ENCODE data around the gene RBM33. TPM values are rescaled to one million over a fixed set of nuclear protein-coding genes. Genes with fewer than 3 reads are reported as not detected.

RBM33 gene
- total RNA-seq, 1 donor from 2014 or later, result 62.8 TPM

GRCh38 chr7:155738652-155739537 is 94.4 kb downstream of the RBM33 start:
- no peak overlapping the region for H3K4me3 ChIP-seq
- no peaks in the 10 kb centered on the region for H3K27me3 ChIP-seq
- H3K4me1 ChIP-seq, result peaks cover 9% of the 10 kb centered on the region
- peak; percentile 86 for ATAC-seq
- intact Hi-C loops (cut with DNase I), result loop anchor here (10.0 kb wide), 1 partner anchor 144 kb away; no protein-coding TSS in a partner anchor
- no peaks in the 10 kb centered on the region for H3K9me3 ChIP-seq
- H3K36me3 ChIP-seq, result peaks cover 67% of the 10 kb centered on the region
- TF ChIP-seq, protein P1, sequence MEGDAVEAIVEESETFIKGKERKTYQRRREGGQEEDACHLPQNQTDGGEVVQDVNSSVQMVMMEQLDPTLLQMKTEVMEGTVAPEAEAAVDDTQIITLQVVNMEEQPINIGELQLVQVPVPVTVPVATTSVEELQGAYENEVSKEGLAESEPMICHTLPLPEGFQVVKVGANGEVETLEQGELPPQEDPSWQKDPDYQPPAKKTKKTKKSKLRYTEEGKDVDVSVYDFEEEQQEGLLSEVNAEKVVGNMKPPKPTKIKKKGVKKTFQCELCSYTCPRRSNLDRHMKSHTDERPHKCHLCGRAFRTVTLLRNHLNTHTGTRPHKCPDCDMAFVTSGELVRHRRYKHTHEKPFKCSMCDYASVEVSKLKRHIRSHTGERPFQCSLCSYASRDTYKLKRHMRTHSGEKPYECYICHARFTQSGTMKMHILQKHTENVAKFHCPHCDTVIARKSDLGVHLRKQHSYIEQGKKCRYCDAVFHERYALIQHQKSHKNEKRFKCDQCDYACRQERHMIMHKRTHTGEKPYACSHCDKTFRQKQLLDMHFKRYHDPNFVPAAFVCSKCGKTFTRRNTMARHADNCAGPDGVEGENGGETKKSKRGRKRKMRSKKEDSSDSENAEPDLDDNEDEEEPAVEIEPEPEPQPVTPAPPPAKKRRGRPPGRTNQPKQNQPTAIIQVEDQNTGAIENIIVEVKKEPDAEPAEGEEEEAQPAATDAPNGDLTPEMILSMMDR (IDR thresholded peaks at IDR 0.05), result peak; percentile 65
- no peak overlapping the region for H3K27ac ChIP-seq
- peak; percentile 77 for DNase-seq

DNA sequence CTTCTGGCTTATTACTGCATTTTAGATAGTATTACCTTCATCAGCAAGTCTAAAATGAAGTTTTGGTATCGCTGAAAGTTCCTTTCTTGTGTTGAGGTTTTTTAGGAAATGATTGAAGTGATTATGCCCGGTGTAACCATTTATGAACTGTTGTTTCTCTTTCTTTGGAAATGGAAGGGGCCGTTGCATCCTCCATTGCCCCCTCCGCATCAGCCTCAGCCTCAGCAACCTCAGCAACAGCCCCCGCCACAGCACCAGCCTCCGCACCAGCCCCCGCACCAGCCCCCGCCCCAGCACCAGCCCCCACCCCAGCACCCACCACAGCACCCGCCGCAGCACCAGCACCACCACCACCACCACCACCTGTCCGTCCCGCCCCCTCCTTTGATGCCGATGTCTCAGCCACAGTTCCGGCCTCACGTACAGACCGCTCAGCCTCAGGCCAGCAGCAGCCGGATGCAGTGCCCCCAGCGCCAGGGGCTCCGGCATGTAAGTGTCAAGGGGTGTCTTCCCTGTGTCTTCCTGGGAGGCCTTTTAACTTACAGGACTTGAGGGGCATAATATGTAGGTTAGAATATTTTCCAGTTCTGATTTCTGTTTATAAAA is 95.2 kb downstream of the RBM33 start:
- Histone ChIP-seq H3K36me3 (peaks cover 75% of the 10 kb centered on the region), H3K27me3 (no peaks in the 10 kb centered on the region), H3K4me1 (peaks cover 6% of the 10 kb centered on the region), H3K9me3 (no peaks in the 10 kb centered on the region), H3K4me3 (no peak overlapping the region), H3K27ac (no peak overlapping the region)
- ATAC-seq (no peak), DNase-seq (no peak)
- TF ChIP-seq, protein P1 (IDR thresholded peaks at IDR 0.05), result no peak
- intact Hi-C loops (cut with DNase I), result loop anchor here (10.0 kb wide), 1 partner anchor 145 kb away; no protein-coding TSS in a partner anchor

DNA sequence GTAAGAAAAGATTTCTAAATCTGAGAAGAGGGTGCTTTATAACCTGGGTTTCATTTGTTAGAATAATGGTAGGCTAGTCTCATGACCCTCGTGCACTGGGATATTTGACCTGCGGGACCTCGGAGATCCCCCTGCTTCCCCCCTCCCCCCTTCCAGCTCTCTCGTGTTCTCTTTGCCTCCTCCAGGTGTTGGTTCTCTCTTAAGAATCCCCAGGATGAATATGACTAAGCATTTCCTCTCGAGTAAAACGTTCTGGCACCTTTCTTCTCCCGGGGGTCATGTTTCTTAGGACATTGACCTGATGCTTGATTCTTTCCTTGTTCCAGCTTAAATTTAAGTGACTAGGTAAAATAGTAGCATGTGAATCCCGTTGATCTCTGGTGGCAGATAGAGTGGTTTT is 96.6 kb downstream of the RBM33 start:
- no peak overlapping the region for H3K27ac ChIP-seq
- TF ChIP-seq, protein P1 (IDR thresholded peaks at IDR 0.05), result no peak
- intact Hi-C loops (cut with DNase I), result no loop called here
- no peak overlapping the region for H3K4me3 ChIP-seq
- no peaks in the 10 kb centered on the region for H3K27me3 ChIP-seq
- DNase-seq, result no peak
- no peak for ATAC-seq
- H3K36me3 ChIP-seq, result peaks cover 82% of the 10 kb centered on the region
- peaks cover 6% of the 10 kb centered on the region for H3K4me1 ChIP-seq
- H3K9me3 ChIP-seq, result no peaks in the 10 kb centered on the region

DNA sequence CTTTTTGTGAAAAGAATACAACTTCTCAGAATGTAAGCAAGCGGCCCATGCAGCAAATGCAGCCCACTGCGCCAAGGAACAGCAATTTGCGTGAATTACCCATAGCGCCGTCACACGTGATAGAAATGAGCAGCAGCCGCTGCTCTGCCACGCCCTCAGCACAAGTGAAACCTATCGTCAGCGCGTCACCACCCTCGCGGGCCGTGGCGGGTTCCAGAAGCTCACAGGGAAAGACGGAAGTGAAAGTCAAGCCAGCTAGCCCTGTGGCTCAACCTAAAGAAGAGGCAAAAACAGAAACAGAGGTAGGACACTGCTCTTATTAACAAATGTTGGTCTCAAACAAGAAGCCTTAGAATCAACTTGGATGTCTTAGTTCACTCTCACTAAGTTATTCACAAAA is 97.3 kb downstream of the RBM33 start:
- TF ChIP-seq, protein P1 (IDR thresholded peaks at IDR 0.05), result no peak
- ATAC-seq (peak; percentile 77), DNase-seq (no peak)
- no peak overlapping the region for H3K27ac ChIP-seq
- peaks cover 89% of the 10 kb centered on the region for H3K36me3 ChIP-seq
- no peaks in the 10 kb centered on the region for H3K9me3 ChIP-seq
- no peak overlapping the region for H3K4me3 ChIP-seq
- H3K27me3 ChIP-seq, result no peaks in the 10 kb centered on the region
- peaks cover 6% of the 10 kb centered on the region for H3K4me1 ChIP-seq
- intact Hi-C loops (cut with DNase I), result no loop called here

GRCh38 chr7:155743177-155743576 is 98.7 kb downstream of the RBM33 start:
- no peaks in the 10 kb centered on the region for H3K27me3 ChIP-seq
- H3K27ac ChIP-seq, result no peak overlapping the region
- H3K4me1 ChIP-seq, result peaks cover 6% of the 10 kb centered on the region
- ATAC-seq (no peak), DNase-seq (no peak)
- no peaks in the 10 kb centered on the region for H3K9me3 ChIP-seq
- no peak overlapping the region for H3K4me3 ChIP-seq
- H3K36me3 ChIP-seq, result peaks cover 95% of the 10 kb centered on the region
- intact Hi-C loops (cut with DNase I), result no loop called here
- TF ChIP-seq, protein P1 (IDR thresholded peaks at IDR 0.05), result no peak
